A549 (cell line): Measurements from ENCODE around the gene PGLYRP3.

ENCODE experiments used
- BCL3 ChIP-seq: fragments of >200 bp; sonication (Bioruptor Twin); formaldehyde crosslinking; IDR thresholded peaks from 3 replicates; pipeline ENCODE4 v1.6.1; 2016
- CTCF ChIP-seq: fragments of >200 bp; sonication (Bioruptor Twin); formaldehyde crosslinking; IDR thresholded peaks from 3 replicates; pipeline ENCODE4 v1.5.1; 2016
- EP300 ChIP-seq, 2 experiments: fragments of >200 bp; sonication (Bioruptor Twin); formaldehyde crosslinking; IDR thresholded peaks; 2 replicates in 1 of 2; 3 replicates in 1 of 2; pipeline ENCODE4 v1.6.1; 2016 to 2017
- POLR2A ChIP-seq: IDR thresholded peaks from 2 replicates; pipeline ENCODE4 v1.6.1; 2012; ENCODE audit warnings: mild to moderate bottlenecking, low read length

- TF ChIP-seq POLR2A: no peak
- TF ChIP-seq EP300 (IDR thresholded peaks at IDR 0.05): no peak
- no peak for TF ChIP-seq CTCF
- TF ChIP-seq BCL3: no peak
These were observed 36.9 kb upstream of the PGLYRP3 start for GRCh38 chr1:153349363-153350320.
